K562 (cell line): Measurements from ENCODE around the gene PCSK6.

Source experiments
- BRCA1 ChIP-seq, 2 experiments: fragments of 450-650 bp in 1 of 2; sonication (generic) in 1 of 2; formaldehyde crosslinking in 1 of 2; IDR thresholded peaks; 2 replicates each; pipeline versions ENCODE4 v1.5.0 to v1.6.1; 2017 to 2020; ENCODE audit warnings: mild to moderate bottlenecking in 1 of 2, missing genetic modification reagents in 1 of 2
- CREB1 ChIP-seq, 2 experiments: sonication (generic) in 1 of 2; formaldehyde crosslinking in 1 of 2; IDR thresholded peaks; 2 replicates each; pipeline versions ENCODE4 v1.6.1 to v1.8.0; 2012 to 2022; ENCODE audit warnings: inconsistent platforms in 1 of 2, mild to moderate bottlenecking in 1 of 2, missing genetic modification reagents in 1 of 2, moderate library complexity in 1 of 2
- CTCF ChIP-seq, 3 experiments: IDR thresholded peaks in 2 of 3; conservative IDR thresholded peaks in 1 of 3; 2 replicates each; pipeline ENCODE4 v1.5.1; 2011 to 2012; ENCODE audit warnings: low read length in 3 of 3, mild to moderate bottlenecking in 3 of 3, control low read depth in 2 of 3, improper control_type of control experiment in 1 of 3, inconsistent platforms in 1 of 3, low read depth in 1 of 3, mixed read lengths in 1 of 3, moderate library complexity in 1 of 3; ENCODE audit not compliant: insufficient read depth in 2 of 3
- NFIC ChIP-seq: fragments of 450-650 bp; IDR thresholded peaks from 2 replicates; pipeline ENCODE4 v1.6.1; 2017; ENCODE audit warnings: mild to moderate bottlenecking, inconsistent platforms
- NFYB ChIP-seq: IDR thresholded peaks from 2 replicates; pipeline ENCODE4 v1.6.1; 2011; ENCODE audit warnings: mild to moderate bottlenecking, moderate library complexity; ENCODE audit not compliant: insufficient read length; ENCODE audit errors: extremely low read depth
- NUFIP1 ChIP-seq: fragments of 450-650 bp; IDR thresholded peaks from 2 replicates; pipeline ENCODE4 v1.6.1; 2018; ENCODE audit not compliant: partially characterized antibody
- POLR2A ChIP-seq: fragments of 450-650 bp; conservative IDR thresholded peaks from 2 replicates; pipeline ENCODE4 v1.6.1; 2016
- SRSF3 ChIP-seq: fragments of 200-400 bp; formaldehyde crosslinking; IDR thresholded peaks from 2 replicates; pipeline ENCODE4 v1.6.1; 2016; ENCODE audit warnings: mild to moderate bottlenecking, low read length, moderate library complexity; ENCODE audit not compliant: insufficient read depth
- TRIM24 ChIP-seq, 2 experiments: fragments of 450-650 bp; IDR thresholded peaks; 2 replicates each; pipeline ENCODE4 v1.6.1; 2016
- ZFP36 ChIP-seq: fragments of 150-350 bp; IDR thresholded peaks from 2 replicates; pipeline ENCODE4 v1.6.1; 2018; ENCODE audit warnings: low read length, low read depth; ENCODE audit not compliant: partially characterized antibody
- ZFX ChIP-seq: sonication (generic); formaldehyde crosslinking; IDR thresholded peaks from 2 replicates; pipeline ENCODE4 v1.8.0; 2022; ENCODE audit warnings: mild to moderate bottlenecking, missing genetic modification reagents, moderate library complexity
- ZNF407 ChIP-seq: fragments of 450-650 bp; IDR thresholded peaks from 2 replicates; pipeline ENCODE4 v1.6.1; 2016; ENCODE audit warnings: low read depth
- ZNF785 ChIP-seq: fragments of 250-450 bp; sonication (Bioruptor Pico); IDR thresholded peaks from 2 replicates; pipeline ENCODE4 v1.4.0; 2020; ENCODE audit warnings: mild to moderate bottlenecking

- no peak for TF ChIP-seq ZNF785 (CRISPR knock-in tag)
- TF ChIP-seq CTCF (IDR thresholded peaks at IDR 0.05 in 2 of 3, conservative IDR thresholded peaks at IDR 0.05 in 1 of 3; ENCODE audit: insufficient read depth in 2 of 3, low read depth in 1 of 3, low read length in 3 of 3): no peak
- TF ChIP-seq NFYB: no peak
- no peak for TF ChIP-seq BRCA1 (IDR thresholded peaks at IDR 0.05)
- TF ChIP-seq BRCA1 (CRISPR knock-in tag; IDR thresholded peaks at IDR 0.05): no peak
- no peak for TF ChIP-seq ZFX
- TF ChIP-seq POLR2A: no peak
- no peak for TF ChIP-seq ZFP36
- TF ChIP-seq NUFIP1: no peak
- no peak for TF ChIP-seq CREB1 (IDR thresholded peaks at IDR 0.05)
- TF ChIP-seq CREB1 (CRISPR knock-in tag; IDR thresholded peaks at IDR 0.05): no peak
- TF ChIP-seq TRIM24 (IDR thresholded peaks at IDR 0.05): no peak
- no peak for TF ChIP-seq SRSF3
- TF ChIP-seq NFIC: no peak
- TF ChIP-seq ZNF407: no peak
These were observed 32.6 kb upstream of the PCSK6 start for GRCh38 chr15:101522091-101522490.
